NCI-H345 (cell line): ENCODE data around the gene OR5I1.
A peak's percentile ranks its signal among the peaks of the same experiment; 100 is the strongest.
"Not testable (repeated sequence)": the region's sequence is repeated elsewhere in the genome, so short reads cannot be mapped to it uniquely, and the experiment has no call there.

Source experiments
- DNase-seq: peaks from one replicate; lab custom pipeline; 2025; lab: John Stamatoyannopoulos, UW

Gene OR5I1

DNA sequence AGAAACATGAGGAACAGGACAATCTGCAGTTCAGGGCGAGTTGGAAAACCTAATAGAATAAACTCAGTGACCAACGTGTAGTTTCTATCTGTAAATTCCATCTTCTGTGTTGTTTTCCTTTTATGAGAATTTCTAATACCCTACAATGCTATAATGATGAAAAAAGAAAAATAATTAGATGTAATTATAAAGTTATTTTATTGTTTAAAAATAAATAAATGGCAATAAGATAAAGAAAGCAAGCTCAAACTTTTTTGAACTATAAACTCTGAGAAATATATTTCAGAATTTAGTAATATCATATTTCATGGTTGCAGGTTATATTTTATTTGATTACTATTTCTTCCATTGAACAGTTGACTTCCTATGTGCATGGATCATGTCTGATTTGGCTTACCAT lies at the start of gene OR5I1:
Gene OR5I1 (minus strand): TSS at position 101 of the 400 bp plus-strand sequence. CDS start 0 bp downstream, at position 101.
- no peak for DNase-seq

DNA sequence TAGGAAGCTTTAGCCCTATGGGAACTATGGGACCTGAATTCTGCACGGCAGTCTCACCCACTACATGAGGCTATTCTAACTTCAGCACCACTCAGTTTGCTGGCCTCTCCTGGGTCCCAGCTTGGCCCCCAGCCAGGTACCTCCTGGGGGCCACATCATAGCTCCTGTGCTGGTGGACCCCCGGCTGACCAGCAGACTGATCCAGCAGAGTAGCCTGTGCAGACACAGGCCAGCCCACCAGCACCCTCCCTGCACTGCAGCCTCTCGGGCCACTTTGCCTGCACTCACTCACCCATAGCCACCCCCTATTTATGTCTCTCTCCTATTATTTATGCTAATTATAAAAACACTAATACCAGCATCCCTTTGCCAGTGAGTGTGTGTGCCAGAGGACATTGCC lies 34.7 kb upstream of the OR5I1 start:
- no peak for DNase-seq

- no peak for DNase-seq
Observed at GRCh38 chr11:55969845-55970244, 33.6 kb upstream of the OR5I1 start, which contains the start of gene OR10AG1. Gene OR10AG1, minus strand, starts transcription at chr11:55969945. Its CDS starts 38 bp downstream, at chr11:55969907.

DNA sequence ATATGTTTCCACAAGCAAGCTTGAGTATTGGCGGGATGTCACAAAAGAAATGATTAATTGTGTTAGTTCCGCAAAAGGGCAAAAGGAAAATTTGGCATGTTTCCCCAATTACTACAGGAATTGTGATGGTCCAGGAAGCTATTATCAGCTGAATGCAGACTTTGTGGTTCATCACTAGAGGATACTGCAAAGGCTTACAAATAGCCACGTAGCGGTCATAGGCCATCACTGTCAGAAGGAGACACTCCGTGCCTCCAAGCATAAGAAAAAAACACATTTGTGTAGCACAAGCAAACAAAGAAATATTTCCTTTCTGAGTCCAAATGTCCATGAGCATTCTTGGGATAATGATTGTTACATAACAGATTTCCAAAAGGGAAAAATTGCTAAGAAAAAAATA lies 31.7 kb upstream of the OR5I1 start:
- DNase-seq = no peak

GRCh38 chr11:55966391-55966790 lies 30.2 kb upstream of the OR5I1 start:
- no peak for DNase-seq

DNA sequence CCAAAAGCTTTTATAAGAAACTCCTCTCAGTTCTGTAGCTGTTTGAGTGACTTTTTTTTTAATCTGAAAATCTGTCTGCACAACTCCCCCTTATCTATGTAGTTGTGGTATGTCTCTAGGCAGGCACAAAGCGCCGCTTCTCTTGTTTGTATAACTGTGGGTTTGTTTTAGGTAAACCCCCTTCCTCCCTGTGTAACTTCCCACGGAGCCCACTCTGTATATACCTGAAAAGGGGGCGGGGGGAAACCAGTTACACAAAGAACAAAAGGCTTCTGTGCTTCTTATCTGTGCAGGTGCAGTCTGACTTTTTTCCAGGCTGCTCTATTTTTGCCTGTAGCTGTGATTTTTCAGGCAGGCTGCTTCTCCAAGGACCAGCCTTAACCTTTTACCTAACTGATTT lies 20.3 kb upstream of the OR5I1 start:
- no peak for DNase-seq

GRCh38 chr11:55949330-55949729 lies 13.1 kb upstream of the OR5I1 start:
- no peak for DNase-seq

- peak; percentile 28 for DNase-seq
Observed at GRCh38 chr11:55942785-55943392, 6.7 kb upstream of the OR5I1 start.

DNA sequence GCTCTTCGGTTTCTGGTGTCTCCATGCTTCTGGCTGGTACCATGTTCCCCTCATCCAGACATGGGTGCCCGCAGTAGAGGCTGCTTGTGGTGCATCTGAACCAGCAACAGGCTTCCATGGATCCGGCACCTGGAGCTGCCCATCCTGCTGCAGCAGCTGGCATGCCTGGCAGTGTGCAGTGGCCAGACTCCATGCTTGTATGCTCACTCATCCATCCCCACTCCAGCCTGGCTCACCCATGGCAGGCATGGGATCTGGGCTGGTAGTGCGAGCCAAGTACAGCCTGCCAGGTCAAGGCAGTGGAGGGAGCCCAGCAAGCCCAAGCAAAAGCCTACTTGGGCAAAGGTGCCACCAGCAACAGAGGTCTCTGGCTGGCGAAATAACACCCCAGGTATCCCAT lies 15.7 kb downstream of the OR5I1 start:
- no peak for DNase-seq

DNA sequence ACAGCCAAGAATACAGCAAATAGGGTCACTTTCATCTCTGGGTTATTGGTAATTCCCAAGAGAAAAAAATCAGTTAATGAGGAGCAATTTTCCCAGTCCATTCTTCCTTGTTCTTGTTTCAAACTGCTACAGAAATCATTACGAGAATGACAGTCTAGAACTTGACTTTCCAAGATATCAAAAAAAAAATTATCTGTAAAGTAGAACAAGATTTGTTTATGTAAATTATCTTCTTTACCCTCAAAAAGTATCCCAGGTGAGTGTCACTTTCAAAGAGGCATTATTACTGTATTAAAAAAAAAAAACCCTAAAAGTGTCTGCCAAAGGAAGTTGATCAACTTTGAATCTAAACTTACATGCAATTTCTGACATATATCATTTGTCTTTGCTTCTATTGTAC lies 21.7 kb downstream of the OR5I1 start, which contains the start of gene OR5W2:
Gene OR5W2 (minus strand): TSS at position 101 of the 400 bp plus-strand sequence. CDS start 0 bp downstream, at position 101.
- no peak for DNase-seq

DNA sequence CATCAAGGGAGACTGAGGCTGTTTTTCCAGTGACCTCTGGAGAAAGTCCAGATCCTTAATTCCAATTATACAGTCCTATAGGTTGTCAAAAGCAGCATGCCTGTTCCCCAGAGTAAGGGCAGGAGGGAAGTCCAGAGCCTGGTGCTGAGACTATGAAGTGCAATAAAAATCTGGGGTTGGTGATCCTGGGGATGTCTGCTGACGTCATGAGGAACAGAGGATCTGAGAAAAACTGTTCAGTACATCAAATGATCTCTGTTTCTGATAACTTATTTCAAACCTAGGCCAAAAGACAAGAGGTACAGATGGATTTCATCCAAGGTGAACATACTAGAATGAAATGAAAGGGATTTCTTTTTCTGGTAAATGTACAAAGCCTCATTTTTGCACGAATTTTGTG lies 33.9 kb downstream of the OR5I1 start:
- DNase-seq = no peak

GRCh38 chr11:55895216-55895615 lies 41.0 kb downstream of the OR5I1 start:
- DNase-seq = no peak

- DNase-seq = not testable (repeated sequence)
Observed at GRCh38 chr11:55885481-55885880, 50.7 kb downstream of the OR5I1 start.
